HCT116 (cell line): ENCODE data around the gene SELE. TPM values are rescaled to one million over a fixed set of nuclear protein-coding genes. Genes with fewer than 3 reads are reported as not detected.
A peak's percentile ranks its signal among the peaks of the same experiment; 100 is the strongest.
"Not testable (repeated sequence)": the region's sequence is repeated elsewhere in the genome, so short reads cannot be mapped to it uniquely, and the experiment has no call there.

Experiments
- ATAC-seq: fragments of 200-7000 bp; cut with Tn5 transposase; 2 replicates; pipeline ENCODE4 v1.9.1; 2020; ENCODE audit warnings: mild to moderate bottlenecking, moderate library complexity
- BruUV-seq: library from RNA; stranded (reverse); fragments of 400-500 nt; replicated peaks from 2 replicates; lab custom pipeline; 2021; lab: Mats Ljungman, UMichigan
- CTCF ChIA-PET: fragments of 300-600 bp; sonication (Branson Sonifier 250); formaldehyde crosslinking; loops from one replicate; lab custom pipeline; 2021; ENCODE audit warnings: antibody characterized with exemption; lab: Charles Lee
- POLR2A ChIA-PET: fragments of 300-600, 350-600 bp; sonication (Branson Sonifier 250); formaldehyde crosslinking; loops from one replicate; lab custom pipeline; 2021; ENCODE audit warnings: antibody characterized with exemption; lab: Charles Lee
- RAD21 ChIA-PET, 2 experiments: fragments of 300-600 bp; sonication (Branson Sonifier 250); formaldehyde crosslinking; loops; one replicate each; lab custom pipeline; 2023; ENCODE audit warnings: low total read pairs in 2 of 2; ENCODE audit not compliant: uncharacterized antibody in 2 of 2, unreplicated experiment in 2 of 2, low non-redundant PET in 1 of 2; lab: Charles Lee
- DNase-seq: peaks from one replicate; pipeline ENCODE4 v3.0.0-alpha.2; 2010; ENCODE audit warnings: low read depth, low spot score
- H2AFZ ChIP-seq: fragments of 200-600 bp; shearing (Covaris generic), sonication (generic); 2 replicates; pipeline ENCODE4 v1.6.1; 2017; ENCODE audit warnings: low read depth, mixed run types, mixed read lengths, antibody characterized with exemption, low read length; ENCODE audit not compliant: poor library complexity, severe bottlenecking
- H3K27ac ChIP-seq: 2 replicates; pipeline ENCODE4 v1.5.1; 2012; ENCODE audit warnings: low read depth, low read length
- H3K27me3 ChIP-seq: fragments of 200-600 bp; sonication (generic); 2 replicates; pipeline ENCODE4 v1.6.1; 2016; ENCODE audit warnings: mixed run types, low read length, mixed read lengths; ENCODE audit not compliant: insufficient read depth
- H3K36me3 ChIP-seq, 2 experiments: fragments of 200-500 bp in 1 of 2; fragments of 200-600 bp in 1 of 2; sonication (Bioruptor generic) in 1 of 2; sonication (generic) in 1 of 2; 2 replicates each; pipeline versions ENCODE4 v1.5.1 to v1.6.1; 2014 to 2016; ENCODE audit warnings: low read length in 2 of 2, inconsistent platforms in 1 of 2, mixed read lengths in 1 of 2, mixed run types in 1 of 2; ENCODE audit not compliant: insufficient read depth in 2 of 2, control insufficient read depth in 1 of 2
- H3K4me1 ChIP-seq, 2 experiments: fragments of 200-600 bp in 1 of 2; sonication (generic) in 1 of 2; 2 replicates each; pipeline versions ENCODE4 v1.5.1 to v1.6.1; 2012 to 2017; ENCODE audit warnings: low read length in 2 of 2, inconsistent platforms in 1 of 2, mild to moderate bottlenecking in 1 of 2, mixed read lengths in 1 of 2, mixed run types in 1 of 2, moderate library complexity in 1 of 2; ENCODE audit not compliant: insufficient read depth in 2 of 2, control insufficient read depth in 1 of 2
- H3K4me2 ChIP-seq: fragments of 200-600 bp; sonication (generic); 2 replicates; pipeline ENCODE4 v1.6.1; 2017; ENCODE audit warnings: mixed run types, low read length, mixed read lengths
- H3K4me3 ChIP-seq, 2 experiments: fragments of 200-600 bp in 1 of 2; sonication (generic) in 1 of 2; replicated peaks in 1 of 2; 2 replicates each; pipeline ENCODE4 v1.5.1; 2011 to 2016; ENCODE audit warnings: low read length in 2 of 2, control low read depth in 1 of 2, low read depth in 1 of 2, mild to moderate bottlenecking in 1 of 2, mixed read lengths in 1 of 2, mixed run types in 1 of 2
- H3K79me2 ChIP-seq: fragments of 200-600 bp; sonication (generic); 2 replicates; pipeline ENCODE4 v1.6.1; 2017; ENCODE audit warnings: mild to moderate bottlenecking, mixed run types, low read length, moderate library complexity, mixed read lengths; ENCODE audit not compliant: insufficient read depth
- H3K9ac ChIP-seq: fragments of 200-600 bp; sonication (generic); 2 replicates; pipeline ENCODE4 v1.6.1; 2016; ENCODE audit warnings: low read length, mixed read lengths
- H3K9me2 ChIP-seq: fragments of 200-600 bp; sonication (generic), shearing (Covaris generic); 2 replicates; pipeline ENCODE4 v1.6.1; 2017; ENCODE audit warnings: mixed run types, mild to moderate bottlenecking, moderate library complexity; ENCODE audit not compliant: insufficient read depth
- H3K9me3 ChIP-seq, 2 experiments: fragments of 200-500 bp in 1 of 2; fragments of 200-600 bp in 1 of 2; sonication (Bioruptor generic) in 1 of 2; sonication (generic) in 1 of 2; 2 replicates each; pipeline ENCODE4 v1.6.1; 2014 to 2017; ENCODE audit warnings: low read length in 2 of 2, mixed read lengths in 2 of 2, inconsistent platforms in 1 of 2, low read depth in 1 of 2, mild to moderate bottlenecking in 1 of 2, mixed run types in 1 of 2, moderate library complexity in 1 of 2; ENCODE audit not compliant: control insufficient read depth in 1 of 2, insufficient read depth in 1 of 2
- H4K20me1 ChIP-seq: fragments of 200-600 bp; sonication (generic), shearing (Covaris generic); 2 replicates; pipeline ENCODE4 v1.6.1; 2017; ENCODE audit warnings: mixed run types, mild to moderate bottlenecking, moderate library complexity; ENCODE audit not compliant: insufficient read depth
- EGR1 ChIP-seq: IDR thresholded peaks from 2 replicates; pipeline ENCODE4 v1.6.1; 2012; ENCODE audit warnings: low read depth
- EZH2phosphoT487 ChIP-seq: fragments of 200-600 bp; IDR thresholded peaks from 2 replicates; pipeline ENCODE4 v1.6.1; 2018; ENCODE audit warnings: antibody characterized with exemption, borderline replicate concordance
- MAX ChIP-seq: IDR thresholded peaks from 2 replicates; pipeline ENCODE4 v1.6.1; 2012
- SP1 ChIP-seq: IDR thresholded peaks from 2 replicates; pipeline ENCODE4 v1.6.1; 2012; ENCODE audit warnings: low read depth
- YY1 ChIP-seq: IDR thresholded peaks from 2 replicates; pipeline ENCODE4 v1.6.1; 2011; ENCODE audit warnings: low read length, low read depth, moderate library complexity, mild to moderate bottlenecking; ENCODE audit not compliant: insufficient replicate concordance; ENCODE audit errors: extremely low read depth
- ZFX ChIP-seq: fragments of 450-650 bp; IDR thresholded peaks from 2 replicates; pipeline ENCODE4 v1.6.1; 2017
- intact Hi-C: fragments of 100-400 bp; cut with micrococcal nuclease; formaldehyde crosslinking; loops from 2 replicates; pipeline ENCODE4 v1.10.0; 2022
- total RNA-seq: library from RNA; stranded (reverse); gene quantifications from one replicate; pipeline ENCODE4 v1.2.1, GENCODE V29; 2021; ENCODE audit not compliant: unreplicated experiment

Gene SELE
- total RNA-seq, 1 experiment from 2014 or later = not detected

- ATAC-seq, RAD21 ChIA-PET, H3K27ac ChIP-seq, DNase-seq, H3K36me3 ChIP-seq, H3K79me2 ChIP-seq, H3K9ac ChIP-seq, H3K4me2 ChIP-seq, BruUV-seq, H2AFZ ChIP-seq, H3K9me3 ChIP-seq, H4K20me1 ChIP-seq, H3K9me2 ChIP-seq, H3K4me3 ChIP-seq, POLR2A ChIA-PET, H3K27me3 ChIP-seq: not testable (repeated sequence)
- CTCF ChIA-PET = interaction anchor here (1.5 to 1.8 kb wide), 2 partner anchors 19 to 1110 kb away, joined by 3 to 6 read pairs; no protein-coding TSS in a partner anchor
- intact Hi-C loops = loop anchor here (5.0 to 10.0 kb wide), 3 partner anchors 58 to 161 kb away; no protein-coding TSS in a partner anchor
- H3K4me1 ChIP-seq = peaks cover 2 to 12% of the 10 kb centered on the region in 2 experiments; a peak in 3 of 4 replicates
Observed at GRCh38 chr1:169713090-169713489, 20.8 kb downstream of the SELE start.

GRCh38 chr1:169712309-169712631 is 21.6 kb downstream of the SELE start:
- H3K36me3 ChIP-seq = no peaks in the 10 kb centered on the region
- intact Hi-C loops = loop anchor here (5.0 to 10.0 kb wide), 3 partner anchors 57 to 160 kb away; no protein-coding TSS in a partner anchor
- TF ChIP-seq MAX = no peak; the same call in 1 of the 2 replicates
- no peak for TF ChIP-seq YY1
- no peak for TF ChIP-seq SP1
- 0 out of 2 replicates have a peak, but pooled peaks have one; percentile 15 for TF ChIP-seq EGR1
- TF ChIP-seq ZFX = no peak
- no peak for TF ChIP-seq EZH2phosphoT487
- BruUV-seq = no TSS peak
- no peaks in the 10 kb centered on the region for H3K79me2 ChIP-seq
- no peak overlapping the region for H3K4me3 ChIP-seq
- peak overlapping the region; percentile 83 for H3K4me2 ChIP-seq
- H4K20me1 ChIP-seq = no peaks in the 10 kb centered on the region
- H3K4me1 ChIP-seq = peaks cover 2 to 12% of the 10 kb centered on the region in 2 experiments; a peak in 3 of 4 replicates
- ChIA-PET RAD21 (interaction anchor here in 1 of 2 experiments (1.3 kb wide), 1 partner anchor 126 kb away, joined by 8 read pairs; the partner anchor contains the start of gene F5), POLR2A (interaction anchor here (0.8 kb wide), 1 partner anchor 10 kb away, joined by 3 read pairs; no protein-coding TSS in a partner anchor), CTCF (interaction anchor here (0.7 to 1.8 kb wide), 15 partner anchors 10 to 1109 kb away, joined by 3 to 16 read pairs (median 4); partner anchors contain the start of gene F5)
- no peak for ATAC-seq
- peak overlapping the region; percentile 97 for H2AFZ ChIP-seq
- H3K27me3 ChIP-seq = no peaks in the 10 kb centered on the region
- H3K27ac ChIP-seq = no peak overlapping the region
- no peak overlapping the region for H3K9ac ChIP-seq
- DNase-seq = no peak
- no peaks in the 10 kb centered on the region for H3K9me2 ChIP-seq
- peaks cover 0 to under 1% of the 10 kb centered on the region in 2 experiments; a peak in 1 of 4 replicates for H3K9me3 ChIP-seq
